GM21786 (cell line): Measurements from ENCODE around the gene TSPAN12.
"Not testable (repeated sequence)": the region's sequence is repeated elsewhere in the genome, so short reads cannot be mapped to it uniquely, and the experiment has no call there.

Source experiments
- ATAC-seq: cut with Tn5 transposase; IDR thresholded peaks from one replicate; pipeline ENCODE4 v1.9.1; 2021; ENCODE audit not compliant: unreplicated experiment

The TSPAN12 gene

GRCh38 chr7:120806669-120807068, 51.3 kb downstream of the TSPAN12 start:
- peak; percentile 69 for ATAC-seq

- ATAC-seq: peak; percentile 69
These were observed 52.1 kb downstream of the TSPAN12 start for GRCh38 chr7:120805636-120806388.

GRCh38 chr7:120802751-120803150, 55.2 kb downstream of the TSPAN12 start:
- ATAC-seq: no peak

GRCh38 chr7:120799813-120800475, 58.0 kb downstream of the TSPAN12 start:
- ATAC-seq: no peak

- ATAC-seq: no peak
These were observed 58.8 kb downstream of the TSPAN12 start for GRCh38 chr7:120799147-120799546.

GRCh38 chr7:120797026-120797645, 60.8 kb downstream of the TSPAN12 start:
- no peak for ATAC-seq

- no peak for ATAC-seq
These were observed 63.7 kb downstream of the TSPAN12 start for GRCh38 chr7:120794106-120794729.

GRCh38 chr7:120793213-120793936, 64.6 kb downstream of the TSPAN12 start:
- no peak for ATAC-seq

- no peak for ATAC-seq
These were observed 65.1 kb downstream of the TSPAN12 start for GRCh38 chr7:120792861-120793130.

- peak; percentile 92 for ATAC-seq
These were observed 65.7 kb downstream of the TSPAN12 start for GRCh38 chr7:120792091-120792860.

- ATAC-seq: no peak
These were observed 72.8 kb downstream of the TSPAN12 start for GRCh38 chr7:120785095-120785494.

- ATAC-seq: no peak
These were observed 74.2 kb downstream of the TSPAN12 start for GRCh38 chr7:120783721-120784120.

GRCh38 chr7:120783273-120783672, 74.7 kb downstream of the TSPAN12 start:
- no peak for ATAC-seq

GRCh38 chr7:120781924-120782323, 76.0 kb downstream of the TSPAN12 start:
- not testable (repeated sequence) for ATAC-seq

- ATAC-seq: no peak
These were observed 77.0 kb downstream of the TSPAN12 start for GRCh38 chr7:120780938-120781337.

GRCh38 chr7:120780451-120780850, 77.5 kb downstream of the TSPAN12 start:
- ATAC-seq: not testable (repeated sequence)

- not testable (repeated sequence) for ATAC-seq
These were observed 78.9 kb downstream of the TSPAN12 start for GRCh38 chr7:120779078-120779477.

- ATAC-seq: no peak
These were observed 82.2 kb downstream of the TSPAN12 start for GRCh38 chr7:120775755-120776154.

- ATAC-seq: no peak
These were observed 83.5 kb downstream of the TSPAN12 start for GRCh38 chr7:120774481-120774880.

GRCh38 chr7:120770206-120770605, 87.7 kb downstream of the TSPAN12 start:
- no peak for ATAC-seq
